ENCODE results near the gene PHACTR3.

PHACTR3 gene

DNA sequence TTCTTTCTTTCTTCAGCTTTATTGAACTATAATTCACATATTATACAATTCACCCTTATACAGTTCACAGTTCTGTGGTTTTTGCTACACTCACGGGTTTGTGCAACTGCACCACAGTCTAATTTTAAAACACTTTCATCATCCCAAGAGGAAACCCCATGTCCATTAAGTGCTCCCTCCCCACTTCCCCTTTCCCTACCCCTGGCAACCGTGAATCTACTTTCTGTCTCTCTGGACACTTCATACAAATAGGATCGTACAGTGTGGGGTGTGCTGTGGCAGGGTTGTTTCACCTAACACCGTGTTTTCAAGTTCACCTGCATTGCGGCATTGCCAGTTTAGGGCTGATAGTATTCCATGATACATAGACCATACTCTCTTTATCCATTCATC, 118.8 kb downstream of the PHACTR3 start:
- Histone ChIP-seq H3K4me1 (ENCODE audit: control insufficient read depth, insufficient read depth, low read length, unreplicated experiment) (no peaks in the 10 kb centered on the region), H2AFZ (ENCODE audit: low read length, unreplicated experiment) (no peak overlapping the region), H3K36me3 (ENCODE audit: insufficient read depth, low read length) (no peaks in the 10 kb centered on the region), H3K27me3 (ENCODE audit: insufficient read depth, low read length) (no peaks in the 10 kb centered on the region), H3K4me3 (ENCODE audit: low read depth, low read length) (no peak overlapping the region), H3K79me2 (ENCODE audit: control insufficient read depth, insufficient read depth, low read length, unreplicated experiment) (no peaks in the 10 kb centered on the region), H3K27ac (ENCODE audit: low read depth, low read length) (no peak overlapping the region)

DNA sequence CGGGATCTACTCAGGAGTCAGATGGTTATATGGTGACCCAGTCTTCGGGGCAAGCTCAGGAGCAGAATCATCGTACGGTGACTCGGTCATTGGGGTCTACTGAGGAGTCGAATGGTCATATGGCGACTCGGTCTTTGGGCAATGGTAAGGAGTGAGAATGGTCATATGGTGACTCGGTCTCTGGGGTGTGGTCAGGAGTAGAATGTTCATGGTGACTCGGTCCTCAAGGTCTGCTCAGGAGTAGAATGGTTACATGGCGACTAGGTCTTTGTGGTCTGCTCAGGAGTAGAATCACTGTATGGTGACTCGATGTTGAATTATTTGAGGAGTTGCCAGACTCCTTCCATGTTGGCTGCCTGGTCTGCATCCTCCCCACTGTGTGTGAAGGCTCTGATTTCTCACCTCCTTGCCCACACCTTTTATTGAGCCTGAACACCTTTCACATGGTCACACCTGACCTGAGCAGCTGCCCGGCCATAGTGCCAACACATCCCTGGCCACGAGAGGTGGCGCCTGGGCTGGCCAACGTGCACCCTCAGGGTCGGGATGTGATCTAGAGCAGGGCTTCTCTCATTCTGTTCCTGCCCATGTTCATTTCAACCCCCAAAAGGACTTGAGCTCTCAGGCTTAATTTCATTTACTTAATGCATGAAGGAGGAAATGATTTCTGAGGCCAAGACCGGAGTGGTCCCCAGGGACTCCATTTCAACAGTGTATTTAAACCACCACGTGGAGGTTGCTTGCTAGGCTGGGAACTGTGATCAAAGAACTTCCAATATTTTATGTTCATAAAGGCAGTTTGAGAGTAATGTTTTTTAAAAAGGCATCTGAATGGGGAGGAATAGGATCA, 119.5 kb downstream of the PHACTR3 start:
- no peak overlapping the region for H2AFZ ChIP-seq (ENCODE audit: low read length, unreplicated experiment)
- H3K4me3 ChIP-seq (ENCODE audit: low read depth, low read length) = no peak overlapping the region
- H3K36me3 ChIP-seq (ENCODE audit: insufficient read depth, low read length) = no peaks in the 10 kb centered on the region
- H3K4me1 ChIP-seq (ENCODE audit: control insufficient read depth, insufficient read depth, low read length, unreplicated experiment) = no peaks in the 10 kb centered on the region
- H3K27ac ChIP-seq (ENCODE audit: low read depth, low read length) = no peak overlapping the region
- no peaks in the 10 kb centered on the region for H3K27me3 ChIP-seq (ENCODE audit: insufficient read depth, low read length)
- no peaks in the 10 kb centered on the region for H3K79me2 ChIP-seq (ENCODE audit: control insufficient read depth, insufficient read depth, low read length, unreplicated experiment)

DNA sequence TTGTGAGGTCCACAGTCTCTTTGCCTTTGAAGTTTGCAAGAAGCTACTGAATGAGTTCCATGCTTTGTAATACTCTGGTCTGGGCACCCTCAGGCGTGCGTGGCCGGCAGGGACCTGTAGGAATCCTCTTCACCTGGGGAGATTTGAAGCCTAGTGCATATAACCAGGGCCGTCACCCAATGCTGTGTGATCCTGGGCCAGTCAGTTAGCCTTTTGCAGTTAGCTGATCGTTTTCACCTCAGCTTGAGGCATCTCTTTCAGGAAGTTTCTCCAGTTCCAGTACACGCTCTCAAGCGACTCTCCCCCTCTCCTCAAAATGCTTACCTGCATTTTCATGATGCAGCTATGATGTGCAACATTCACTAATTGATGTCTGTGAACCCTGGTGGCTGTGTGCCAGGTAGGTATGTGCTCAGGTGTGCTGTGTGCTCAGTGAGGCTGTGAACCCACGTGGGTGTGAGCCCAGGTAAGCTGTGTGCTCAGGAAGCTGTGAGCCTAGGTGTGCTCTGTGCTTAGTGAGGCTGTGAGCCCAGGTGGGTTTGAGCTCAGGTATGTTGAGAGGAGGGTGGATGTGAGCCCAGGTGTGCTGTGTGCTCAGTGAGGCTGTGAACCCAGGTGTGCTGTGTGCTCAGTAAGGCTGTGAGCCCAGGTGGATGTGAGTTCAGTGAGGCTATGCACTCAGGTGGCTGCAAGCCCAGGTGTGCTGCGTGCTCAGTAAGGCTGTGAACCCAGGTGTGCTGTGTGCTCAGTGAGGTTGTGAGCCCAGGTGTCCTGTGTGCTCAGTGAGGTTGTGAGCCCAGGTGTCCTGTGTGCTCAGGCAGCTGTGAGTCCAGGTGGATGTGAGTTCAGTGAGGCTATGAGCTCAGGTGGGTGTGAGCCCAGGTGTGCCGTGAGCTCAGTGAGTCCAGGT, 120.4 kb downstream of the PHACTR3 start:
- no peaks in the 10 kb centered on the region for H3K36me3 ChIP-seq (ENCODE audit: insufficient read depth, low read length)
- H3K79me2 ChIP-seq (ENCODE audit: control insufficient read depth, insufficient read depth, low read length, unreplicated experiment) = no peaks in the 10 kb centered on the region
- H3K27ac ChIP-seq (ENCODE audit: low read depth, low read length) = no peak overlapping the region
- H3K4me1 ChIP-seq (ENCODE audit: control insufficient read depth, insufficient read depth, low read length, unreplicated experiment) = no peaks in the 10 kb centered on the region
- H3K27me3 ChIP-seq (ENCODE audit: insufficient read depth, low read length) = no peaks in the 10 kb centered on the region
- H3K4me3 ChIP-seq (ENCODE audit: low read depth, low read length) = no peak overlapping the region
- no peak overlapping the region for H2AFZ ChIP-seq (ENCODE audit: low read length, unreplicated experiment)

DNA sequence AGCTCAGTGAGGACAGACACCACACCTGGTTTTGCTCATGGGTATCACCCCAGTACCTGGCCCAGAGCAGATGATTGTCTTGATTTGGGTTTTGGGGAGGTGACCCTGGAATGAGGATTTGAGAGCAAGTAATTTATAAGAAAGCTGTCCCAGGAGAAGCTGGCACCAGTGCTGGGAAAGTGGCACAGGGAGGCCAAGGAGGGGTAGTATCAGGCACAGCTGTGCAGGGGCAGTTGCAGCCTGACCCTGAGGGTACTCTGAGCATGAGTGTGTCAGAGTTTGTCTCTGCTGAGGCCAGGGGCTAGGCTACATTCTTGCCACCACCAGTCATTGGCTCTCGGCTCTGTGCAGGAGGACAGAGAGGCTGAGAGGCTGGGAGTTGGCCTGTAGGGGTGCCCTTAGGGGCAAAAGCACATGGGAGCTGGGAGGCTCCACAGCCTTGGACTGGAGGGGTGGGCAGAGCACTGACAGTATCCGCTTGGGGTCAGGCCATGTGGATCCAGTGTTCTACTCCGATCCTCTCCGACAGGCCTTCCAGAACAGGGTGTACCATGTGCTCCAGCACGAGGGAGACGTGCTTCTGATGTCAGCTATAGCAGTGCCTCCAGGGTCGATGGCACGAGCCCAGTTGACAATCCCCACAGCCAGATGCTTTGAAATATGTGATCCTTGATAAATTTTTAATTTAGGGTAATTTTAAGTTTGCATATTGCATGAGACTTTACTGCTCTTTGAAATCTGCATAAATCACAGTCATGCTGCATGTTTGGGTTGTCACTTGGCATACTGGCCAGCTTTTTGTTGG, 121.3 kb downstream of the PHACTR3 start:
- Histone ChIP-seq H3K27me3 (ENCODE audit: insufficient read depth, low read length) (no peaks in the 10 kb centered on the region), H2AFZ (ENCODE audit: low read length, unreplicated experiment) (no peak overlapping the region), H3K36me3 (ENCODE audit: insufficient read depth, low read length) (no peaks in the 10 kb centered on the region), H3K4me3 (ENCODE audit: low read depth, low read length) (no peak overlapping the region), H3K79me2 (ENCODE audit: control insufficient read depth, insufficient read depth, low read length, unreplicated experiment) (no peaks in the 10 kb centered on the region), H3K4me1 (ENCODE audit: control insufficient read depth, insufficient read depth, low read length, unreplicated experiment) (no peaks in the 10 kb centered on the region), H3K27ac (ENCODE audit: low read depth, low read length) (no peak overlapping the region)

DNA sequence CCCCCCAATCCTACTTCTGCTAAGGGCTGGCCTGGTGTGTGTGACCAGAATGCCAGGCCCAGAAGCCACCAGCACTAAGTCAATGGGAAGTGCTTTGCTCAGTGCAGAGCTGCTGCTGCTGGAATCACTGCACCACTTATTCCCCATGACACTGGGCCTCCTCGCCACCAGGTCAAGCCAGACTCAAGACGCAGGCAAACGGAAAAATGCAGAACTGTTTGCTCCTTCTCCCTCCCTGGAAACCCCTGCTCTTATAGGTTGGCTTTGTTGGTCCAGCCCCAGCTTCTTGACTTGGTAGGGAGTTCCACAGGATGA, 121.9 kb downstream of the PHACTR3 start:
- H3K27ac ChIP-seq (ENCODE audit: low read depth, low read length) = no peak overlapping the region
- H3K36me3 ChIP-seq (ENCODE audit: insufficient read depth, low read length) = no peaks in the 10 kb centered on the region
- no peak overlapping the region for H2AFZ ChIP-seq (ENCODE audit: low read length, unreplicated experiment)
- peaks cover under 1% of the 10 kb centered on the region; the same call in 1 of the 2 replicates for H3K27me3 ChIP-seq (ENCODE audit: insufficient read depth, low read length)
- H3K4me3 ChIP-seq (ENCODE audit: low read depth, low read length) = no peak overlapping the region
- H3K79me2 ChIP-seq (ENCODE audit: control insufficient read depth, insufficient read depth, low read length, unreplicated experiment) = no peaks in the 10 kb centered on the region
- no peaks in the 10 kb centered on the region for H3K4me1 ChIP-seq (ENCODE audit: control insufficient read depth, insufficient read depth, low read length, unreplicated experiment)

DNA sequence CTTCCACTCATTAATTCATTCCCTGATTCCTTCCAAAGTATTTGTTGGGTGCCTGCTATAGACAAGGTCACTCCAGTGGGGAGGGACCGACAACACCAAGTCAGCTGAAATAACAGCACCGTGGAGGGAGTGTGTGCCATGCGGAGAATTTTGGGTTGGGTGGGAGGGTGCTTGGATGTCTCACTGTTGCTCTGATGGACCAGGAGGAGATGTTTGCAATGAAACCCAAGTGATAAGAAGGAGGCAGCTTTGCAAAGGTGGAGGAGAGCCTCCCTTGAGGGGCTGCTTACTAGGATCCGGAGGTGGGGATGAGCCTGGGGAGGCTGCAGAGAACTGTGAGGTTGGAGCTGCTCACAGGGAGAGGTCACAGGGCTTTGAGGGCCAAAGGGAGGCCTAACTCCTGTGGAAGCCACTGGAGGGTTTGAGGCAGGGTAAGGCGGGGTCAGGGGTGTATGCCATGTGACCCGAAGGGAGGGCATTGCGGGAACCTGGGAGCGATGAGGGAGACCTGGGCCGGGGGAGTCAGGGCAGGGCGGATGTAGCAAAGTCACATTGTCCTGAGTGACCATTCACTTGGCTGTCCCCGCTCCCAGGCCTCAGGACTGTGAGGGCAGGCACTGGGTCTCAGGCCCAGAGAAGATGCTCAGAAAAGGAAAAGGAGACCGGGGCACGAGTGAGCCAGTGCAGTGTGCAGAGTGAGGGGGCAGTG, 124.5 kb downstream of the PHACTR3 start:
- no peak overlapping the region for H2AFZ ChIP-seq (ENCODE audit: low read length, unreplicated experiment)
- no peak overlapping the region for H3K27ac ChIP-seq (ENCODE audit: low read depth, low read length)
- peaks cover 4% of the 10 kb centered on the region; the same call in 1 of the 2 replicates for H3K27me3 ChIP-seq (ENCODE audit: insufficient read depth, low read length)
- H3K79me2 ChIP-seq (ENCODE audit: control insufficient read depth, insufficient read depth, low read length, unreplicated experiment) = no peaks in the 10 kb centered on the region
- no peak overlapping the region for H3K4me3 ChIP-seq (ENCODE audit: low read depth, low read length)
- no peaks in the 10 kb centered on the region for H3K36me3 ChIP-seq (ENCODE audit: insufficient read depth, low read length)
- no peaks in the 10 kb centered on the region for H3K4me1 ChIP-seq (ENCODE audit: control insufficient read depth, insufficient read depth, low read length, unreplicated experiment)

DNA sequence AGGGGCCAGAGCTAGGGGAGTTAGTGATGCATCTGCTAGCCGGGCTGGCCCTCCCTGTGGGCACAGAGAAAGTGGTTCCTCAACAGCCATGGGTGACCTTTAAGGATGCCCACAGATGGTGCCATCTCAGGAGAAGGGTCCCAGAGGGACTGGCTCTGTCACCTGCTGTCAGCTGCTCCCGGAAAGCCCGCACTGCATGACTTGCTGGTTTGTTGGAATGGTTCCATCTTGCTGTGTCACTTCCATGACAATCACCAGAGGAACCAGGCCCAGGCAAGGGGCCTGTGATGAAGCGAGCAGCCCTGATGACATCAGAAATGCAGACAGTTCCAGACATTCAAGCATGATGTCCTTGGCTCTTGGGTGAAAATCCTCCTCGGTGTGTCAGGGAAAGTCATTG, 125.2 kb downstream of the PHACTR3 start:
- peaks cover 4% of the 10 kb centered on the region; the same call in 1 of the 2 replicates for H3K27me3 ChIP-seq (ENCODE audit: insufficient read depth, low read length)
- H3K4me3 ChIP-seq (ENCODE audit: low read depth, low read length) = no peak overlapping the region
- H2AFZ ChIP-seq (ENCODE audit: low read length, unreplicated experiment) = no peak overlapping the region

DNA sequence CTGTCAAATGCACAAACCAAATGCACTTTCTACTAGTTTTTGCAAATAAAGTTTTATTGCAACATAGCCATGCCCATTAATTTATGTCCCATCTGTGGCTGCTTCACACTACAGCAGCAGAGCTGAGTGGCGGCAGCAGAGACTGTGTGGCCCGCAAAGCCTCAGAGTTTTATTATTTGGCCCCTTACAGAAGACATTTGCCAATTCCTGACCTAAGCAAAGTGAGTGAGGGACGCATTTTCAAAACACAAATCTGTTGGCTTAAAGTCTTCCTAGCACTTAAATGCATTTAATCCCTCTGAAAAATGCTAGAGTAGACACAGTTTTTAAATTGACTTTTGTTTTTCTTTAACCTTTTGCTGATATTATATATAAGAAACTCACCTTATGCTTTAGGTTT, 126.4 kb downstream of the PHACTR3 start:
- Histone ChIP-seq H3K27ac (ENCODE audit: low read depth, low read length) (no peak overlapping the region), H3K79me2 (ENCODE audit: control insufficient read depth, insufficient read depth, low read length, unreplicated experiment) (no peaks in the 10 kb centered on the region), H3K4me1 (ENCODE audit: control insufficient read depth, insufficient read depth, low read length, unreplicated experiment) (no peaks in the 10 kb centered on the region), H2AFZ (ENCODE audit: low read length, unreplicated experiment) (no peak overlapping the region), H3K36me3 (ENCODE audit: insufficient read depth, low read length) (no peaks in the 10 kb centered on the region), H3K4me3 (ENCODE audit: low read depth, low read length) (no peak overlapping the region), H3K27me3 (ENCODE audit: insufficient read depth, low read length) (peaks cover 4% of the 10 kb centered on the region; the same call in 1 of the 2 replicates)

More for the DNA sequence above, 125.2 kb downstream of the PHACTR3 start:
- Histone ChIP-seq H3K4me1 (ENCODE audit: control insufficient read depth, insufficient read depth, low read length, unreplicated experiment) (no peaks in the 10 kb centered on the region), H3K36me3 (ENCODE audit: insufficient read depth, low read length) (no peaks in the 10 kb centered on the region), H3K79me2 (ENCODE audit: control insufficient read depth, insufficient read depth, low read length, unreplicated experiment) (no peaks in the 10 kb centered on the region), H3K27ac (ENCODE audit: low read depth, low read length) (no peak overlapping the region)

DNA sequence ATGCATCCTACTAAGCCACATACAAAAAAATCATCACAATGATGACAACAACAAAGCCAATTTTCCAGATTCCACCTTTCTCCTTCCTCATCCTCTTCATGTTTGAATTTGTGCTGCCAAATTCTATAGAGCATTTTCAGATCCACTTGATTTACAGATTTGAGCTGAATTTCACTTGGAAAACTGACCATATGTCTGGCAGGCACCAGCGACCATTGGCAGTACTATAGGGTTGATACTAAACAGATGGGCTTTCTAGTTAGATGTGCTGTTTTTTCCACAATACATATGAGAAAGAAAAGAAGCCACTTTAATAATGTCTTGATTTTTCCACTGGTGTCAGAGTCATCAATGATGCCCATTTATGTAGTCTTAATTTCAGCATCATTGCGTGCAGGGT, 127.0 kb downstream of the PHACTR3 start:
- Histone ChIP-seq H3K4me1 (ENCODE audit: control insufficient read depth, insufficient read depth, low read length, unreplicated experiment) (no peaks in the 10 kb centered on the region), H3K36me3 (ENCODE audit: insufficient read depth, low read length) (no peaks in the 10 kb centered on the region)

DNA sequence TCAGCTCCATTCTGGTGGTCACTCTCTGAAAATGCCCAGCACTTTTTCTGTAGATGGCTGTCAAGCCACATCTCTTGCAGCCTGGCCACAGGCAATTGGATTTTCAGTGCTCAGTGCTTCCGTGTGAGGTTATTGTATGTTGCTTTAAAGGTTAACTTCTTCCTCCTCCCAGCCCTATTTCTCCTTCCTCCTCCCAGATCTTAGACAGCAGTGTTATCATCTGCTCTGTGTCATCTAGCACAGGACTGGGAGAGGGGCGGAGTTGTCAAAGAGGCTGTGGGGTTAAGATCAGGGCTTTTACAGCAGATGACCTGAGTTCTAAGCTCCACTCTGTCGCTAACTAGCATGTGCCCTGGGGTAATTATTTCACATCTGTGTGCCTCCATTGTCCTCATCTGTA, 129.0 kb downstream of the PHACTR3 start:
- no peak overlapping the region for H3K4me3 ChIP-seq (ENCODE audit: low read depth, low read length)
- no peak overlapping the region for H3K27ac ChIP-seq (ENCODE audit: low read depth, low read length)
- peaks cover 4% of the 10 kb centered on the region; the same call in 1 of the 2 replicates for H3K27me3 ChIP-seq (ENCODE audit: insufficient read depth, low read length)
- H2AFZ ChIP-seq (ENCODE audit: low read length, unreplicated experiment) = no peak overlapping the region
- H3K79me2 ChIP-seq (ENCODE audit: control insufficient read depth, insufficient read depth, low read length, unreplicated experiment) = no peaks in the 10 kb centered on the region
- H3K4me1 ChIP-seq (ENCODE audit: control insufficient read depth, insufficient read depth, low read length, unreplicated experiment) = no peaks in the 10 kb centered on the region
- no peaks in the 10 kb centered on the region for H3K36me3 ChIP-seq (ENCODE audit: insufficient read depth, low read length)

More for the DNA sequence above, 127.0 kb downstream of the PHACTR3 start:
- Histone ChIP-seq H3K27ac (ENCODE audit: low read depth, low read length) (no peak overlapping the region), H3K79me2 (ENCODE audit: control insufficient read depth, insufficient read depth, low read length, unreplicated experiment) (no peaks in the 10 kb centered on the region), H3K27me3 (ENCODE audit: insufficient read depth, low read length) (peaks cover 4% of the 10 kb centered on the region; the same call in 1 of the 2 replicates), H3K4me3 (ENCODE audit: low read depth, low read length) (no peak overlapping the region), H2AFZ (ENCODE audit: low read length, unreplicated experiment) (no peak overlapping the region)
